GM21526 (cell line): ENCODE data around the gene MFNG.

Experiments used
- ATAC-seq: cut with Tn5 transposase; IDR thresholded peaks from one replicate; pipeline ENCODE4 v1.9.1; 2021; ENCODE audit warnings: moderate library complexity; ENCODE audit not compliant: unreplicated experiment, low FRiP score

The MFNG gene

GRCh38 chr22:37514526-37515051 is 28.4 kb upstream of the MFNG start:
- ATAC-seq: no peak

- no peak for ATAC-seq
Observed at GRCh38 chr22:37511395-37512104, 25.4 kb upstream of the MFNG start.

DNA sequence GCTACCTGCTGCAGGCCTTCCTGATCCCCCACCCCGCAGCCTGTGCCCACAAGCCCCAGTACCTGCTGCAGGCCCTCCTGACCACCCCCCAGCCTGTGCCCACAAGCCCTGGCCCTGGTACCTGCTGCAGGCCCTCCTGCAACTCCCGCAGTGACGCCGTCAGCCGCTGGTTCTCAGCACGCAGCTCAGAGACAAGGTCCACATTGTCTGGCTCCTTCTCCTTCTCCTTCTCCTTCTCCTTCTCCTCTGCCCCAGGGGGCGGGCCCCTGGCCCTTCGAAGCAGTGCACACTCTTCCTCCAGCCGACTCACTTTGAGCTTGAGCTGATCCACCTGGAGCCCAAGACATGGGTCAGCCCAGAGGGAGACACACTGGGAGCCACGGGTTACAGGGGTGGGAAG is 23.9 kb upstream of the MFNG start:
- no peak for ATAC-seq

- no peak for ATAC-seq
Observed at GRCh38 chr22:37509059-37509860, 23.1 kb upstream of the MFNG start.

DNA sequence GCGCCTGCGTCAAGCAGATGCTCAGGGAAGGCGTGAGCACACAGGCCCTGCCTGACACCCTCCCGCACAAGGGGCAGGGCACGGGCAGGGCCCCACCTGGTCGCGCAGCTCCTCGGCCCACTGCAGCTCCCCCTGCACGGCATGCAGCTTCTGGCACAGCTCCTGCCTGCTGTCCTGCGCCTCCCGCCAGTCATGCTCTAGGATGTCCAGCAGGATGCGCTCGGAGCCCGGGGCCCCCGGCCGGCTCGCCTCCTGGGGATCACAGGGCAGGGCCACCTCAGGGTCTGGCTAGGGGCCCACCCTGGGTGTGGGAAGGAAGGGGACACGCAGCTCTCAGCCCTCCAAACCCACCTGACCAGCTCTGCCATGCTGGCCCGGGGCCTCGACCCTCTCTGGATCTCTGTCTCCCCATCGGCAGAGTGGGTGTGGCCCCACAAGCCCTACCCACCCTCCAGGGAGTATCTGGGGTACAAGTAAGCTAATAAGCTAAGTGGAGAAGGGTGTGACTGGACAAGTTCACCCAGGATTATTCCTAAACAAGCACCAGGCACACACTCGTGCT is 22.3 kb upstream of the MFNG start:
- ATAC-seq: no peak

DNA sequence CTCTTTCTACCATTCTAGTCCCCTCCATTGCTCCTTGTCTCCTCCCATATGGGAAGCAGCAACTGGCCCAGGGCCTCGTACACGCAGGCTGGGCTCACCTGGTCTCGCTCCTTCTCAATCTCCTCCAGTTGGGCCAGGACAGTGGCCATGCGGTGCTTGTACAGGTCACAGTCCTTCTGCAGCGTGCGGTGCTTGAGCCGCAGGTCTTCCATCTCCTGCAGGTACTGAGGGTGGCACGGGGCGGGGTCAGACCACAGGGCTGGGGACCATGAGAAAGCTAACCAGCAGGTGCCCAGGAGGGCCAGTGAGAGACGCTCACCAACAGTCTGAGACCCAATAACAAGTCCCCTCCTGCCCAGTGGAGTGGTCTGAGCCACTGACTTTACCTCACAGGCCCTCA is 21.5 kb upstream of the MFNG start:
- no peak for ATAC-seq

- ATAC-seq: no peak
Observed at GRCh38 chr22:37505989-37506388, 19.8 kb upstream of the MFNG start.

DNA sequence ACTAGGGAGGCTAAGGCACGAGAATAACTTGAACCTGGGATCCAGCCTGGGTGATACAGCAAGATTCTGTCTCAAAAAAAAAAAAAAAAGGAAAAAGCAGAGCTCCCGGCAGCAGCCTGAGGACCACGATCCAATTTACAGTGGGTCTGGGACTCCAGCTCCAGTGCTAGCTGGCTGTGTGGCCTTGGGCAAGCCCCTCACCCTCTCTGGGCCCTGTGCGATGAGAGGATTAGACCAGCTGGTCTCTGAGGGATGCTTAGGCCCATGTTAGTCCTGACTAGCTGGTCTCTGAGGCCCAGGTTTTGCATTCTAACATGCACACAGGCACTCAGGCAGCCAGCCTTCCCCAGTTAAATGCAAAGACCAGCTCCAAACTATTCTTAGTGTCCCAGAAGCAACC is 19.4 kb upstream of the MFNG start:
- no peak for ATAC-seq

- ATAC-seq: no peak
Observed at GRCh38 chr22:37504964-37505363, 18.8 kb upstream of the MFNG start.

GRCh38 chr22:37503850-37504249 is 17.7 kb upstream of the MFNG start:
- no peak for ATAC-seq

- ATAC-seq: no peak
Observed at GRCh38 chr22:37503183-37503683, 17.0 kb upstream of the MFNG start.

GRCh38 chr22:37502342-37503182 is 16.4 kb upstream of the MFNG start:
- ATAC-seq: no peak

DNA sequence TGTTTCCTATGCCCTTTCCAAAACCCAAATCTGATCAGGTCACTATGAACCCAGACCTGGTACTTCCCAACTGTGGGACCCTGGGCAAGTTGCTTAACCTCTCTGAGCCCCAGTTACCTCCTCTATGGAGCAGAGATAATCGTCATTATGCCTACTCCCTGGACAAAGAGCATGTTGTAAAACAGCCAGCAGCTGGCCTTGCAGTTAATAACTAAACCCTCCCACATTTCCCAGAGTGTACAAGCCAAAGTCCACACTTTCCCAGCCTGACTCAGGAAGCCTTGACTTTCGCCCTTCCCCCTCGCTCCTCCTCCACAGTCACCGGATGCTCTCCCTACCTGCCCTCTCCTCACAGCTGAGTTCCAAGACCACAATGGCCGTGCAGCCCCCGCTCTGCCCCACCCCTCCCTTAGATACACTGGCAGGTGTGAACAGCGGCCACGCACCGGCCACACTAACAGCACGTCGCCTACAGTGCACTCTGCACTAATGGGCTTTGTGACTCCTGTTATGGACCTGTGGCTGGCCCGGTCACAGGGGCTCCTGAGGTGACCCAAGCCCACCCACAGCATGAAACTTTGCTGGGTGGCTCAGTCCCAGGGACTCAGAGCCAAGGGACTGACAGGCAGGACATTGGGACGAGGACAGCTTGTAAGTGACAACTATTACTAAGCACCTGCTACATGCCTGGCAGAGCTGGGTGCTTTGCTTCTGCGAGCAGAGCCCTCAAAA is 15.6 kb upstream of the MFNG start:
- no peak for ATAC-seq

DNA sequence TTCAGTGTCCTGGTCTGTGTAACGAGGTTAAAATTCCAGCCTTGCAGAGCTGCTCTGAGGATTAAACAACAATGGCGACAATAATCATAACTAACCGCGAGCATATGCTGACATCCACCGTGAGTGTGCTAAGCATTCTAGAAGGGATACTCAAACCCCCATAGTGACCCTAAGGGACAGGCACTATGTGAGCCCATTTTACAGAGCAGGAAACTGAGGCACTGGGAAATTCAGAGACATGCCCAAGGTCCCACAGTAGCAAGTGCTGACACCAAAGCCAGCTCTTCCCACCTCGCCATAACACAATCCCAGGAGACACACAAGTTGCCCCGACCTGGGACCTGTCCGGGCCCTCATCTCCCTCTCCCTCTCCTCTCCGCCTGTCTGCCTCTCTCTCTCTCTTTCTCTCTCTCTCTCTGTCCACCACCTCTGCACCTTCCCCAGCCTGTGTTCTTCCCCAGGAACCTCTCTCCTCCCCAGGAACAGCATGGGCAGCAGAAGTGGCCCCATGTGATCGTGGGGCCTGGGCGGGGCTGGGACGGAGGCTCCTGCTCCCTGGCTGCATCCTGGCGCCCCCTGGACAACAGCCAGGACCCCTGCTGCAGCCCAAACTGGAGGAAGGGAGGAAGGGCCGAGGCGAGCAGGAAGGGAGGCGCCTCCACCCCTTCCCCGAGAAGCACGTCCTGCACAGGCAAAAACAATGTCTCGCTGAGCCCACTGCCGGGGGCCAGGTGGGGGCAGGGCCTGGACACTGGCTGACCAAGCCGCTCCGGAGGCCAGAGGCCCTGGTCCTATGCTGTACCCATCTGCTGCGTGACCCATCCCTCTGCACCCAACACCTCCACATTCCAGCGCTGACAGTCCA is 14.8 kb upstream of the MFNG start:
- no peak for ATAC-seq

GRCh38 chr22:37499789-37500540 is 13.8 kb upstream of the MFNG start:
- ATAC-seq: no peak

DNA sequence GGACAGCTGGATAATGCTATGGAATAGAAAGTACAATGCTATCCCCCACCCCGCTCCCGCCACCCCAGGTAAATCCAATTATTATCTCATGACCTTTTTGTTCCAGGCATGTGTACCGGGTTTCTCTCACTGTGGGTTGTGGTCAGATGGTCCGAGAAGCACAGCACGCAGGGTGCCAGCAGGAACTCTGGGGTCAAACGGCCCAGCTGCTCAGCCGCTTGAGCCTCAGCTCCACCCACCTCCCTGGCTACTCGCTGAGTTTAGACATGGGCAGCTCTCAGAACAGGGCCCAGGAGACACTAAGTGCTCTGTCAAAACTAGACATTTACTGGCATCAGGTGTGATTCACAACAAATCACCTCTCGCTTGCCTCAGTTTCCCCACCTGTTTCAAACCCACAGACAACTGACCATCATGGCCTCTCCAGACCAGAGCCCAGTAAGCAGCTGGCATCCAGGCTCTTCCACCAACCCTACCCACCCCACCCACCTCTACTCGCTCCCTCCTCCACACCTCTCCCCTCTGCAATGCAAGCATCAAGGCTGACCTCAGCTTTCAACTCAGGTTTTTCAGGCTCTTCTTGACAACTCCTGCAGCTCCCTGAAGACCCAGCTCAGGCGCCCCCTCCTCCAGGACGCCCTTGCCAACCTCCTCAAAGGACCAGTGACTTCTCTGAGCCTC is 13.0 kb upstream of the MFNG start:
- no peak for ATAC-seq

DNA sequence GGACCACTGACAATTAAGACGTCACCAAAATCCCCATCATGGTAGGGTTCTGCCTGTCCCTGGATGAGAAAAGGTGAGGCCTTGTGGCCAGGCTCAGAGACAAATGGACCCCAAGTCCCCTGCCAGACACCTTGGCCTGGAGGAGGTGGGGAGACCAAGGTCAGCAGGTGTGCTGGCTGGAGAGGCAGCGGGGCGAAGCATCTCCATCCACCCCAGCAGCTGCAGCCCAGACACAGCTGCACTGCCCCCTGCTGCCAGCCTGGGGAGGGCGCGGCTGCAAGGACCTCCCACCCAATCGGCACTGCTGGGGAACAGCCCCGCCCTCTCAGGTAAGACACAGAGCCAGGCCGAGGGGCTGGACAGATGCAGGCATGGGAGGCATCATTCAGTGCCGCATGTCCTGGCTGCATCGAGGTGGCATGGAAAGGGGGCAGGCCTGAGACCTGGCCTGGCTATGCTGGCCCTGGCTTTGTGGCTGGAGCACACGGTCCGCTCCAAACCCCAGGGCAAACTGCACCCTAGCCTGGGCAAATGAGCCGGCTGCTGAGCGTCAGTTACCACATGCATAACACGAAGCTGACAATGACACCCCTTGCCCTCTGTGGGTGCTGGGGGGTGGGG is 12.2 kb upstream of the MFNG start:
- ATAC-seq: no peak
